Measurements from ENCODE around the gene CCDC27.
"Not testable (repeated sequence)": the region's sequence is repeated elsewhere in the genome, so short reads cannot be mapped to it uniquely, and the experiment has no call there.

The CCDC27 gene

DNA sequence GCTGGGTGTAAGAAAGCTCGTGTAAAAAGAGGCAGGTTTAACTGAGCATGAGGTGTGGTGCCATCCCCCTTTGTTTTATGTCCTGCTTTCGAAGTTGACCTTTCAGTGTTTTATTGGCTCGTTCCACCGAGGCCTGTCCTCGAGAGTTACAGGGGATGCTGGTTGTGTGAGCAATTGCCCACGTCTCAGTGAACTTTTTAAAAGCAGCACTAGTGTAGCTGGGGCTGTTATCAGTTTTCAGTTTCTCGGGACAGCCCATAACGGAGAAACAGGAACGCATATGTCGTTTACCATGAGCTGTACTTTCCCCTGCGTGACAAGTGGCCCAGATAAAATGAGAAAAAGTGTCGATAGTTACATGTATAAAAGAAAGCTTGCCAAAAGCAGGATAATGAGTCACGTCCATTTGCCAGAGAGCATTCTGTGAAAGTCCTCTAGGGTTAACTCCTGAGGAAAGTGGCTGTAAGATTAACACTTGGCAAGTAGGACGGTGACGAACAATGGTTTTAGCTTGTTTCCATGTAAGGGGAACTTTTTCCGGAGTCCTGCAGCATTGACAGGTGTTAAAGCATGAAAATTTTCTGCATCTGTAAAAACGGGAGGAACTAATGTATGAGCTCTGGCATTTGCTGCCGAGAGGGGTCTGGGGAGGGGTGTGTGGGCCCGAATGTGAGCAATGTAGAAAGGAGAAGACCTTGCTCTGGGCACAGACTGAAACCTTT, 51.8 kb downstream of the CCDC27 start:
- H3K4me3 ChIP-seq (ENCODE audit: low read depth, low read length), result no peak overlapping the region
- H3K36me3 ChIP-seq (replicated peaks), result no peaks in the 10 kb centered on the region
- H3K27ac ChIP-seq, result no peak overlapping the region
- H3K27me3 ChIP-seq (replicated peaks), result no peaks in the 10 kb centered on the region
- DNase-seq, result no peak
- TF ChIP-seq, protein P1, sequence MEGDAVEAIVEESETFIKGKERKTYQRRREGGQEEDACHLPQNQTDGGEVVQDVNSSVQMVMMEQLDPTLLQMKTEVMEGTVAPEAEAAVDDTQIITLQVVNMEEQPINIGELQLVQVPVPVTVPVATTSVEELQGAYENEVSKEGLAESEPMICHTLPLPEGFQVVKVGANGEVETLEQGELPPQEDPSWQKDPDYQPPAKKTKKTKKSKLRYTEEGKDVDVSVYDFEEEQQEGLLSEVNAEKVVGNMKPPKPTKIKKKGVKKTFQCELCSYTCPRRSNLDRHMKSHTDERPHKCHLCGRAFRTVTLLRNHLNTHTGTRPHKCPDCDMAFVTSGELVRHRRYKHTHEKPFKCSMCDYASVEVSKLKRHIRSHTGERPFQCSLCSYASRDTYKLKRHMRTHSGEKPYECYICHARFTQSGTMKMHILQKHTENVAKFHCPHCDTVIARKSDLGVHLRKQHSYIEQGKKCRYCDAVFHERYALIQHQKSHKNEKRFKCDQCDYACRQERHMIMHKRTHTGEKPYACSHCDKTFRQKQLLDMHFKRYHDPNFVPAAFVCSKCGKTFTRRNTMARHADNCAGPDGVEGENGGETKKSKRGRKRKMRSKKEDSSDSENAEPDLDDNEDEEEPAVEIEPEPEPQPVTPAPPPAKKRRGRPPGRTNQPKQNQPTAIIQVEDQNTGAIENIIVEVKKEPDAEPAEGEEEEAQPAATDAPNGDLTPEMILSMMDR (IDR thresholded peaks at IDR 0.05; ENCODE audit: low read depth, low read length, missing control alignments), result no peak
- in situ Hi-C loops (cut with HindIII; ENCODE audit: low pct_ligation_motif_present, low sequenced_read_pairs), result no loop called here

DNA sequence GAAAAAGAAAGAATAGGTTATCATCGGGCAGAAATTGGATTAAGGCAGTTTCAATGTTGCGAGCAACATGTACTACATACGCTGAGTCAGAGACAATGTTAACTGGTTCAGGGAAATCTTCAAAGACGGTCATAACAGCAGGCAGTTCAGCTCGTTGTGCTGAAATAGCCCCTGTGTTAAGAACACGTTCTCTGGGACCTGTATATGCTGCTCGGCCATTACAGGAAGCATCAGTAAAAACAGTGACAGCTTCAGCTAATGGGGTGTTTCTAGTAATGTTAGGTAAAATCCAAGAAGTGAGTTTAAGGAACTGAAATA, 52.3 kb downstream of the CCDC27 start:
- H3K27me3 ChIP-seq (replicated peaks); H3K36me3 ChIP-seq (replicated peaks); in situ Hi-C loops (cut with HindIII; ENCODE audit: low pct_ligation_motif_present, low sequenced_read_pairs); H3K27ac ChIP-seq; DNase-seq; H3K4me3 ChIP-seq (ENCODE audit: low read depth, low read length): not testable (repeated sequence)

DNA sequence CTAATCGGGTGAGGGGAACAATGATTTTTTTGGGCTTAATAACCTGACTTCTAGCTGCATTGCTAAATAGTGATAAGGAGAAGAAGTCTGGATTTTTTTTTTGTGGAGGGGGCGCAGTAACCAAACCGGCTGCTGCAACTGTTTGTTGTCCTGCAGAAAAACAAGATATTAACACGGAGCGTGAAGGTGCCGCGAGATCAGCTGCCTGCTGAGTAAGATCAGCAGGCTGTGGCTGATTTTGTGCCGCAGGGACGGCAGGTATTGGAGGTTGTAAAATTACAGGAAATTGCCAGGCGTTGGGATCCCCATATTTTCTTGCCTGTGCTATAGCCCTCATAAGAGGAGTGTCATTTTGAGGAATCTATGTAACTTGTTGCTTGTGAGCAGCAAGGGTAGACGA, 52.8 kb downstream of the CCDC27 start:
- Histone ChIP-seq H3K4me3 (ENCODE audit: low read depth, low read length) (no peak overlapping the region), H3K36me3 (replicated peaks) (no peaks in the 10 kb centered on the region), H3K27me3 (replicated peaks) (no peaks in the 10 kb centered on the region), H3K27ac (no peak overlapping the region)
- TF ChIP-seq, protein P1 (IDR thresholded peaks at IDR 0.05; ENCODE audit: low read depth, low read length, missing control alignments), result no peak
- DNase-seq, result no peak
- in situ Hi-C loops (cut with HindIII; ENCODE audit: low pct_ligation_motif_present, low sequenced_read_pairs), result no loop called here

DNA sequence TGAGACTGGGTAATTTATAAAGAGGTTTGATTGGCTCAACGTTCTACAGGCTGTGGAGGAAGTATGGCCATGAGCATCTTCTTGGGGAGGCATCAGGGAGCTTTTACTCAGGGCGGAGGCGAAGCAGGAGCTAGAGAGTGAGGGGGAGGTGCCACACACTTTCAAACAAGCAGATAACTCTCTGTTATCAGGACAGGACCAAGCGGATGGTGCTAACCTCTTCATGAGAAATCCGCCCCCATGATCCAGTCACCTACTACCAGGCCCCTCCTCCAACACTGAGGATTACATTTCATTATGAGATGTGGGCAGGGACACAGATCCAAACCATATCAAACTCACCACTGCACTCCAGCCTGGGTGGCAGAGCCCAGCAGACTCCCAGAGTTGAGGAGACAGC, 55.5 kb downstream of the CCDC27 start:
- H3K4me3 ChIP-seq (ENCODE audit: low read depth, low read length), result no peak overlapping the region
- DNase-seq, result no peak
- H3K36me3 ChIP-seq (replicated peaks), result no peaks in the 10 kb centered on the region
- TF ChIP-seq, protein P1 (IDR thresholded peaks at IDR 0.05; ENCODE audit: low read depth, low read length, missing control alignments), result no peak
- in situ Hi-C loops (cut with HindIII; ENCODE audit: low pct_ligation_motif_present, low sequenced_read_pairs), result no loop called here
- H3K27ac ChIP-seq, result no peak overlapping the region
- H3K27me3 ChIP-seq (replicated peaks), result no peaks in the 10 kb centered on the region

DNA sequence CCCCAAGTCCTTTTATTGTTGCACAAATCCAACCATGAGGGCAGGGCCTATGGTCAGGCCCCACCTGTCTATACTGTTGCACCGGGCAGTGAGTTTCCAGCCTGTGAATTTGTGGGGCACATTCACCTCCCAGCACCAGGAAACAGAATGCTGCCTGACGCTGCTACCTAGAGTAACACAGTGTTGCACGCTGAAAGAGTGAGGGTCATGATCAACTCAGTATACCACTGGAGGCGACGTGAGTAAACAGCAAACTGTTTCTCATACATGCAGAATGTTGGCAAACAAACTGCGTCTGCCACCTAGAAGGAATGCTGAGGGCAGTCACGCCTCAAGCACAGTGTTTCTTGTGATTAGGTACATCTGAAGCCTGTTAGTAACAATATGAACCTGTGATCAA, 57.4 kb downstream of the CCDC27 start:
- H3K27me3 ChIP-seq (replicated peaks), result no peaks in the 10 kb centered on the region
- no peak overlapping the region for H3K4me3 ChIP-seq (ENCODE audit: low read depth, low read length)
- in situ Hi-C loops (cut with HindIII; ENCODE audit: low pct_ligation_motif_present, low sequenced_read_pairs), result no loop called here
- TF ChIP-seq, protein P1 (IDR thresholded peaks at IDR 0.05; ENCODE audit: low read depth, low read length, missing control alignments), result no peak
- H3K27ac ChIP-seq, result no peak overlapping the region
- DNase-seq, result no peak
- H3K36me3 ChIP-seq (replicated peaks), result no peaks in the 10 kb centered on the region

DNA sequence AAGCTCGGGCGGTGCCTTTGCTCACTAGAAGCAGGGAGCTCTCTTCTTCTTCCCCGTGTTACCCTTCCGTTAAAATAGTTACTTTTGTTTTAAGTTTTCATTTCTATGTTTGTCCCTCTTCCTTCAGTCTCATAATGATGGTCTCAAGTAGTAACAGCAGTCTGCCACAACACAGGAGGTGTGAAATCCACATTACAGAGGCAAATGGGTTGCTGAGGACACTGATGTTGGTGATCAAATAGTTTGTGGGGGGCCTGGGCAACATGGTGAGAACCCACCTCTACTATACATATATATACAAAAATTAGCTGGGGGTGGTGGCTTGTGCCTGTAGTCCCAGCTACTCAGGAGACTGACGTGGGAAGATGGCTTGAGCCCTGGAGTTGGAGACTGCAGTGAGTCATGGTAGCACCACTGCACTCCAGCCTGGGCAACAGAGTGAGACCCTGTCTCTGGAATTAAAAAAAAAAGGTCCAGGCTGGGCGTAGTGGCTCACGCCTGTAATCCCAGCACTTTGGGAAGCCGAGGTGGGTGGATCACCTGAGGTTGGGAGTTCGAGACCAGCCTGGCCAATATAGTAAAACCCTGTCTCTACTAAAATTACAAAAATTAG, 58.0 kb downstream of the CCDC27 start:
- in situ Hi-C loops (cut with HindIII; ENCODE audit: low pct_ligation_motif_present, low sequenced_read_pairs); H3K36me3 ChIP-seq (replicated peaks): not testable (repeated sequence)

DNA sequence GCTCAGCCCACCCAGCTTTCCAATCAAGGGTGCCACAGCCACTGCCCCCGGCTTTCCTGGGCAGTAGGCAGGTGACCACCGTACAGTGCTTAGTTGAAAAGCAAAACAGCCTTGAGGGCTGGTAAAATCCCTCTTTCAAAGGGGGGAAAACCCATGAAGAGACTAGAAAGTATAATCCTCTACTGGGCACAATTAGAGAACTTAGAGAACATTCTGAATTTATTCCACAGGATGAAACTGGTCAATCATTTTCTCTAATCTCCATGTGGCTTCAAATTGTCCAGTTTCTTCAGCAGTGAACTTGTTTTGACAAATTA, 59.3 kb downstream of the CCDC27 start:
- no peak for DNase-seq
- H3K27me3 ChIP-seq (replicated peaks), result no peaks in the 10 kb centered on the region
- H3K4me3 ChIP-seq (ENCODE audit: low read depth, low read length), result no peak overlapping the region
- TF ChIP-seq, protein P1 (IDR thresholded peaks at IDR 0.05; ENCODE audit: low read depth, low read length, missing control alignments), result no peak
- H3K36me3 ChIP-seq (replicated peaks), result no peaks in the 10 kb centered on the region
- no peak overlapping the region for H3K27ac ChIP-seq
- in situ Hi-C loops (cut with HindIII; ENCODE audit: low pct_ligation_motif_present, low sequenced_read_pairs), result no loop called here

More for the DNA sequence above, 58.0 kb downstream of the CCDC27 start:
- not testable (repeated sequence) for H3K4me3 ChIP-seq (ENCODE audit: low read depth, low read length); H3K27me3 ChIP-seq (replicated peaks); H3K27ac ChIP-seq; DNase-seq

All from brain microvascular endothelial cell (primary cell).